Naive thymus-derived CD8-positive, alpha-beta T cell (primary cell): Measurements from ENCODE around the gene MRPS7. TPM values are rescaled to one million over a fixed set of nuclear protein-coding genes. Genes with fewer than 3 reads are reported as not detected.

Experiments
- ATAC-seq, 2 donors: fragments of 150-1000 bp; cut with Tn5 transposase in 1 of 2; sonication (Bioruptor Pico), chemical (Tn5 transposase) in 1 of 2; 1 replicate in 1 of 2; 2 replicates in 1 of 2; pipeline ENCODE4 v1.10.0; 2021; ENCODE audit warnings: mild to moderate bottlenecking in 2 of 2, moderate library complexity in 2 of 2
- POLR2A ChIA-PET: fragments of 350-600 bp; sonication (Branson Sonifier 250); formaldehyde crosslinking; loops from one replicate; lab custom pipeline; 2021; ENCODE audit warnings: antibody characterized with exemption; lab: Charles Lee
- DNase-seq, 10 donors: peaks; one replicate each; pipeline versions ENCODE4 v3.0.0 to v3.0.0-alpha.2; 2020 to 2022
- H3K27ac Mint-ChIP-seq, 10 donors: one replicate each; pipeline ENCODE4 v1.8.0; 2020 to 2022; ENCODE audit warnings: mild to moderate bottlenecking in 10 of 10, mixed read lengths in 10 of 10, moderate library complexity in 4 of 10, inconsistent platforms in 1 of 10
- H3K27me3 Mint-ChIP-seq, 5 donors: one replicate each; pipeline ENCODE4 v1.8.0; 2021 to 2022; ENCODE audit warnings: mixed read lengths in 5 of 5
- H3K36me3 Mint-ChIP-seq, 3 donors: one replicate each; pipeline ENCODE4 v1.8.0; 2020 to 2022; ENCODE audit warnings: mixed read lengths in 3 of 3, mild to moderate bottlenecking in 2 of 3, inconsistent platforms in 1 of 3
- H3K4me1 Mint-ChIP-seq, 4 donors: one replicate each; pipeline ENCODE4 v1.8.0; 2021 to 2022; ENCODE audit warnings: mixed read lengths in 4 of 4
- H3K4me3 Mint-ChIP-seq, 10 donors: one replicate each; pipeline ENCODE4 v1.8.0; 2020 to 2022; ENCODE audit warnings: mild to moderate bottlenecking in 10 of 10, mixed read lengths in 10 of 10, moderate library complexity in 6 of 10, inconsistent platforms in 1 of 10
- H3K9me3 Mint-ChIP-seq, 9 donors: one replicate each; pipeline ENCODE4 v1.8.0; 2020 to 2022; ENCODE audit warnings: mixed read lengths in 9 of 9, mild to moderate bottlenecking in 3 of 9, inconsistent platforms in 1 of 9, moderate library complexity in 1 of 9
- polyA plus RNA-seq, 3 donors: library from polyadenylated mRNA; unstranded; fragments of 300-500 nt; fragmentation: Illumina TruSeq; gene quantifications; one replicate each; pipeline ENCODE4 v1.2.3, GENCODE V29; 2021
- total RNA-seq, 8 experiments: library from RNA in 2 of 8; stranded (reverse) in 2 of 8; gene quantifications; one replicate each; pipeline ENCODE4 v1.2.3 and lab custom pipeline; 2021 to 2026

Gene MRPS7
- total RNA-seq (10 to 100 TPM; 40.5 to 41.1 TPM), polyA plus RNA-seq (100 to 1,000 TPM; 113 to 132 (median 122) TPM), total RNA-seq (lab: John Stamatoyannopoulos, UW) (36.7 to 157 (median 45.4) reads per million in 6 experiments)

DNA sequence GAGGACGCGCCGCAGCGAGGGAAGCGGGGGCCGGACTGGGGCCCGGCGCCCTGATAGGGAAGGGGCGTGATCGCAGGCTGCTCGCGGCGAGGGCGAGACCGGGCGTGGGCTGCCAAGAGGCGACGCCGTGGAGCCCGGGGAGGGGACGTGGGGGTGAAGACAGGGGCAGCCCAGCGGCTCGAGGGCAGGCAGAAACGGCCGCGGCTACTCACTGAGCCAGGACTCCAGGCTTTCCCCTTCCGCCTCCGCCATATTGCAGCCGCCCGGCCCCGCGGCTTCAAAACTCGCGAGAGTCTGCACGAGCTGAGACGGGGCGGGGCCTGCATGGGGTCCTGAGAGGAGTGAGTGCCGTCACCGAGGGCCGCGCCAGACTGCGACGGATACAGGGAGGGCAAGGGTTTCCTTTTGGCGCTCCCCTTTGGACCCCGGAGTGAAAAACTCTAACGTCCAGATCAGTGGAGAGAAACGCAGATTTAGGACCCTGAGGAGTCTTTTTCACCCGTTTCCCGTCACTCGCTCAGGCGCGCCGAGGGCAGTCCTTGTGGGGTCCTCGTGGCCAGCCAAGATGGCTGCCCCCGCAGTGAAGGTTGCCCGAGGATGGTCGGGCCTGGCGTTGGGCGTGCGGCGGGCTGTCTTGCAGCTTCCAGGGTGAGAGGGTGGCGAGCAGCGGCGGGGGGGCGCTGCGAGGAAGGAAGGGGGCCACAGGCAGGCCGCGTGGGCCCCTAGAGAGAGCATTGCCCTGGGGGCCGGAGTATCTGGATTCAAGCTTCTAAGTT lies at the start of gene MRPS7, which contains the start of gene GGA3:
Gene MRPS7 (plus strand): TSS at position 544 of the 776 bp plus-strand sequence. CDS start 22 bp downstream, at position 566.
Gene GGA3 (minus strand): TSS at position 271 of the 776 bp plus-strand sequence. CDS start 19 bp downstream, at position 252.
- Mint-ChIP-seq H3K9me3 (no peaks in the 10 kb centered on the region), H3K4me1 (peaks cover 29 to 65% (median 60%) of the 10 kb centered on the region in 4 donors), H3K4me3 (peak within 1 kb of the TSS; percentile 91 to 99 (median 97)), H3K27me3 (no peaks in the 10 kb centered on the region), H3K36me3 (peaks cover 0 to 47% (median 4%) of the 10 kb centered on the region in 3 donors), H3K27ac (peak within 1 kb of the TSS; percentile 100)
- POLR2A ChIA-PET = interaction anchor here (0.6 to 5.8 kb wide), 29 partner anchors 10 to 968 kb away, joined by 3 to 128 read pairs (median 3); partner anchors contain the start of genes GRB2, JPT1, MIF4GD and MRPL58
- ATAC-seq (peak; percentile 91 to 94), DNase-seq (peak; percentile 91 to 100 (median 95))

DNA sequence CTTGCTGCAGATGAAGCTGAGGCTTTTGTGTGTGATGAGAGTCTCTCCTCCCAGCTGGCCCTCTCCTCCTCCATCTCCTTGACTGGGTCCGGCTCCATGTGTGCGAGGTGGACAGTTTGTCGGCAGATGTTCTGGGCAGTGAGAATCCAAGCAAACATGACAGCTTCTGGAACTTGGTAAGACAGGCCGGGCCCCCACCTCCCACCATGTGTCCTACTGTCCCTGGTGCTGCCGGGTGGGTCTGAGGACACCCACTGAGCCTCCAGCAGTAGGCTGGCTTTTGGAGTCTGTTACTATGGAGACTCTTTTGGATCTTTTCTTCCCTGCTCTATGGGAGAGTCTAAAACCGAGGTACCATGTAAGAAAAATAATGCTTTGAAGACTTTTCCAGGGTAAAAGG lies 43.5 kb upstream of the MRPS7 start:
- Mint-ChIP-seq H3K36me3 (peaks cover 6 to 83% (median 24%) of the 10 kb centered on the region in 3 donors), H3K27ac (peak overlapping the region in 1 of 10 donors; percentile 72), H3K9me3 (no peaks in the 10 kb centered on the region), H3K27me3 (no peaks in the 10 kb centered on the region), H3K4me3 (no peak overlapping the region), H3K4me1 (peaks cover 0 to 8% (median 6%) of the 10 kb centered on the region in 4 donors)
- DNase-seq = no peak
- ATAC-seq = no peak
- POLR2A ChIA-PET = interaction anchor here (0.6 kb wide), 1 partner anchor 45 kb away, joined by 3 read pairs; no protein-coding TSS in a partner anchor

DNA sequence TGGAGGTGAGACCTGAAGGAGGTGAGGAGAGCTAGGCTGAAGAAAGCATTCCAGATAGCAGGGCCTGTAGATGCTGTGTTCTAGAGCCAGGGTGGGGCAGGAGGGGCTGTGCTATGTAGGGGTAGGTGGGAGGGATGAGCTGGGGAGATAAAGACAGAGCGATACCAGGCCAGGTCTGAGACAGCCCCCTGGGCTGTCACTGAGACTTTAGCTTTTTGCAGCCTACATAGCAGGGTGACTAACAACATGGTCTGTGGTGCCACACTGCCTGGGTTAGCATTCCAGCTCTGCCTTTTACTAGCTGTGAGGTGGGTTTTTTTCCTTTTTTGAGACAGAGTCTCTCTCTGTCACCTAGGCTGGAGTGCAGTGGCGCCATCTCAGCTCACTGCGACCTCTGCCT lies 41.9 kb upstream of the MRPS7 start:
- Mint-ChIP-seq H3K4me3 (no peak overlapping the region), H3K27ac (peak overlapping the region in 4 of 10 donors; percentile 15 to 60 (median 44)), H3K27me3 (no peaks in the 10 kb centered on the region), H3K36me3 (peaks cover 6 to 77% (median 23%) of the 10 kb centered on the region in 3 donors), H3K4me1 (peaks cover 0 to 8% (median 6%) of the 10 kb centered on the region in 4 donors), H3K9me3 (no peaks in the 10 kb centered on the region)
- POLR2A ChIA-PET = interaction anchor here (0.8 to 1.3 kb wide), 2 partner anchors 12 to 69 kb away, joined by 3 read pairs; partner anchors contain the start of gene SLC25A19
- ATAC-seq (no peak), DNase-seq (no peak)

DNA sequence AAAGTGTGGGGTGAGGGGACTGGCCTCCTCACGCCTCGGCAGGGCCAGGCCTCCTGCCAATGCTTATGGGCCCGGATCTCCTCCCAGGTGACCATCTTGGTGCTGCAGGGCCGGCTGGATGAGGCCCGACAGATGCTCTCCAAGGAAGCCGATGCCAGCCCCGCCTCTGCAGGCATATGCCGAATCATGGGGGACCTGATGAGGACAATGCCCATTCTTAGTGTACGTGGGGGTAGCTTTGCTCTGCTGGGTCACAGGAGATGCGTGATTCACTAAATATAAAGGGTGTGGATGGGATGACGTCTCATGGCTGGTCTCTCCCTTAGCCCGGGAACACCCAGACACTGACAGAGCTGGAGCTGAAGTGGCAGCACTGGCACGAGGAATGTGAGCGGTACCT lies 36.7 kb upstream of the MRPS7 start:
- Mint-ChIP-seq H3K4me3 (no peak overlapping the region), H3K4me1 (peaks cover 0 to 6% (median 4%) of the 10 kb centered on the region in 4 donors), H3K9me3 (no peaks in the 10 kb centered on the region), H3K27me3 (no peaks in the 10 kb centered on the region), H3K27ac (peak overlapping the region in 2 of 10 donors; percentile 16 to 70), H3K36me3 (peaks cover 0 to 75% (median 8%) of the 10 kb centered on the region in 3 donors)
- no peak for ATAC-seq
- POLR2A ChIA-PET = no interaction called here
- DNase-seq = no peak

DNA sequence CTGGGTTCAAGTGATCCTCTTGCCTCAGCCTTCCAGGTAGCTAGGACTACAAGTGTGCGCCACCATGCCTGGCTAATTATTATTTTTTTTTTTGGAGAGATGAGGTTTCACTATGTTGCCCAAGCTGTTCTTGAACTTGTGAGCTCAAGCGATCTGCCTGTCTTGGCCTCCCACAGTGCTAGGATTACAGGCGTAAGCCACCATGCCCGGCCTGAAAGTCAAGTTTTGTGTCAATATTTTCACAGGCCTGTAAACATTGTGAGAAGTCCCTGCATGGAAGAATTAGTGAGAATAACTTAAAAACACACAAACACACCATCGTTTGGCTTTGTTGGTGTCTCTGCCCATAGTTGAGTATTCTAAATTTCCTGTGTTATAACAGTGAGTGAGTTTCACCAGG lies 34.0 kb upstream of the MRPS7 start:
- DNase-seq (no peak), ATAC-seq (no peak)
- POLR2A ChIA-PET = no interaction called here
- peaks cover 0 to 3% (median 0%) of the 10 kb centered on the region in 4 donors for H3K4me1 Mint-ChIP-seq
- H3K4me3 Mint-ChIP-seq = no peak overlapping the region
- peak overlapping the region in 1 of 10 donors; percentile 43 for H3K27ac Mint-ChIP-seq
- no peaks in the 10 kb centered on the region for H3K9me3 Mint-ChIP-seq
- H3K36me3 Mint-ChIP-seq = peaks cover 0 to 81% (median 5%) of the 10 kb centered on the region in 3 donors
- H3K27me3 Mint-ChIP-seq = no peaks in the 10 kb centered on the region

DNA sequence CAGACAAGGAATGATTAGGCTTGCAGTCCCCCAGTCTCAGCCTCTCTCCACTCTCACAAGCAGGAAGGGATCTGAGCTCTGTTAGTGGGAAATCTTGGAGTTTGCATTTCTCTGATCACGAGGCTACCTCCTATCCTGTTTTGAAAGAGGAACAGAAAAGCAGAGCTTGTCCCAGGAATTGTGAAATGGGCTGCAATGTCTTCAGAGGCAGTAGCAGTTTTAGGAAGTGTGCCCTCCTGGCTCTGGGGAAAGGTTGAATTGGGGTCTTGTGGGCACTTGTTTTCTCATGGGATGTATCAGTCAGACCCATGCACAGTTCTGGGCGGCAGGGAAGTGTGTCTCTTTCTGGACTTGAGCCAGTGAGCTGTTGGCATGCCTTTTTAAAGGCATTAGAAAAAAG lies 33.4 kb upstream of the MRPS7 start:
- H3K9me3 Mint-ChIP-seq = no peaks in the 10 kb centered on the region
- peak overlapping the region in 2 of 10 donors; percentile 36 to 66 for H3K27ac Mint-ChIP-seq
- H3K36me3 Mint-ChIP-seq = peaks cover 0 to 84% (median 5%) of the 10 kb centered on the region in 3 donors
- H3K4me1 Mint-ChIP-seq = peaks cover 0 to 3% (median 0%) of the 10 kb centered on the region in 4 donors
- POLR2A ChIA-PET = no interaction called here
- H3K4me3 Mint-ChIP-seq = no peak overlapping the region
- DNase-seq (no peak), ATAC-seq (no peak)
- no peaks in the 10 kb centered on the region for H3K27me3 Mint-ChIP-seq

DNA sequence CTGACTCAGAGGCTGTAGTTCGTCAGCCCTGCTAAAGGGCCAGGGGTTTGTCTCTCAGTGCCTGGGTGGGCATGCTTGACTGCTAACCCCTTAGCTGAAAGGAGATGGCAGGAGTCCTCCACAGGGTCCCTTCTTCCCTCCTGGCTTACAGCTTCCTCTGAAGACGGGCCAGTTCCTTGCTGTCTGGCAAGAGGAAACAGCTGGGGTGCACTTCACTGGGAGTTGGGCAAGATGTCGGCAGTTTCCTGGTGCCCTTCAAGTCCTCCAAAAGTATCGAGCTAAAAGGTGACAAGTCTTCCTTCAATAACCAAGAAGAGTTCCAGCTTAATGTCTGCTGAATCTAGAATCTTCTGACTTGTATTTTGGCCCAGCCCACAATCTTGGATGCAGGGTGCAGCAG lies 32.8 kb upstream of the MRPS7 start:
- Mint-ChIP-seq H3K9me3 (no peaks in the 10 kb centered on the region), H3K4me3 (no peak overlapping the region), H3K27ac (peak overlapping the region in 1 of 10 donors; percentile 36), H3K27me3 (no peaks in the 10 kb centered on the region), H3K36me3 (peaks cover 0 to 84% (median 5%) of the 10 kb centered on the region in 3 donors), H3K4me1 (peaks cover 0 to 3% (median 0%) of the 10 kb centered on the region in 4 donors)
- POLR2A ChIA-PET = no interaction called here
- ATAC-seq = no peak
- DNase-seq = no peak

DNA sequence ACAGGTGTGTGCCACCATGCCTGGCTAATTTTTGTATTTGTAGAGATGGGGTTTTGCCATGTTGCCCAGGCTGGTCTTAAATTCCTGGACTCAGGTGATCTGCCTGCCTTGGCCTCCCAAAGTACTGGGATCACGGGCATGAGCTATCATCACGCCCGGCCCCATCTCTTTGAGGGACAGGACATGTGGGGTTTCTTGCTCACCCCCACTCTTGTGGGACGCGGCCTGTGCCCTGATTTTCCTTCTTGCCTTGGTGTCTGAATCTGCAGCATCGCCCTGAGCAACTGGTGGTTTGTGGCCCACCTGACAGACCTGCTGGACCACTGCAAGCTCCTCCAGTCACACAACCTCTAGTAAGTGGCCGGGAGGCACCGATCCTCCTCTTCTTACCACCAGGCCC lies 30.6 kb upstream of the MRPS7 start:
- no peaks in the 10 kb centered on the region for H3K27me3 Mint-ChIP-seq
- H3K4me1 Mint-ChIP-seq = peaks cover 0 to 1% (median 0%) of the 10 kb centered on the region in 4 donors
- peak overlapping the region in 3 of 10 donors; percentile 18 to 40 (median 31) for H3K27ac Mint-ChIP-seq
- no peak overlapping the region for H3K4me3 Mint-ChIP-seq
- peaks cover 0 to 84% (median 3%) of the 10 kb centered on the region in 3 donors for H3K36me3 Mint-ChIP-seq
- ATAC-seq (no peak), DNase-seq (no peak)
- POLR2A ChIA-PET = no interaction called here
- no peaks in the 10 kb centered on the region for H3K9me3 Mint-ChIP-seq

DNA sequence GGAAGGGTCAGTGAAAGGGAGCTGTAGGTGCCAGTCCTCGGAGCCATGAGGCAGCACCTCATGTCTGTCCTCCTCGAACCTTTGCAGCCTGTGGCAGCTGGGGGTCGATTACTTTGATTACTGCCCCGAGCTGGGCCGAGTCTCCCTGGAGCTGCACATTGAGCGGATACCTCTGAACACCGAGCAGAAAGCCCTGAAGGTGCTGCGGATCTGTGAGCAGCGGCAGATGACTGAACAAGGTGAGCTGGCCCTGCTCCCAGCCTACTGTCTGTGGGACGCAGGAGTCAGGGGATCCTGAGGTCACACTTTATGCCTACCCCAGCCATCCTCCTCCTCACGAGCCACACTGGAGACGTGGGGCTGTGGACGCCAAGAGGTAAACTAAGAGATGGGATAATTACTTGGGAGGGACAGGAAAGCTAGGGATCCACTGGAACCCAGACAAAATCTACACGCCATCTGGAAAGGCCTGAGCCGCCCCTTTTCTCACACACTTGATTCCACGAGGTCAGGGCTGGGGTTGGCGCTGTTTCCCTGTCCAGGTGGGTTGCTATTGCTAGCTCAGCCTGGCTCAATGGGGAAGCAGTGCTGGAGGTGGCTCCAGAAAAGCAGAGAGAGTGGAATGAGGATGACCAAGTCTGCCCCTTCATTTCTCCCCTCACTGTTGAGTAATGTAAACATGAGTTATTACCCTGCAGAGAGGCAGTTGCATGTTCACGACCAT lies 29.8 kb upstream of the MRPS7 start:
- Mint-ChIP-seq H3K4me3 (no peak overlapping the region), H3K27me3 (no peaks in the 10 kb centered on the region), H3K4me1 (peaks cover 0 to 1% (median 0%) of the 10 kb centered on the region in 4 donors), H3K27ac (peak overlapping the region in 3 of 10 donors; percentile 11 to 40 (median 25)), H3K36me3 (peaks cover 0 to 84% (median 3%) of the 10 kb centered on the region in 3 donors), H3K9me3 (no peaks in the 10 kb centered on the region)
- ATAC-seq = no peak
- DNase-seq = no peak
- POLR2A ChIA-PET = no interaction called here

DNA sequence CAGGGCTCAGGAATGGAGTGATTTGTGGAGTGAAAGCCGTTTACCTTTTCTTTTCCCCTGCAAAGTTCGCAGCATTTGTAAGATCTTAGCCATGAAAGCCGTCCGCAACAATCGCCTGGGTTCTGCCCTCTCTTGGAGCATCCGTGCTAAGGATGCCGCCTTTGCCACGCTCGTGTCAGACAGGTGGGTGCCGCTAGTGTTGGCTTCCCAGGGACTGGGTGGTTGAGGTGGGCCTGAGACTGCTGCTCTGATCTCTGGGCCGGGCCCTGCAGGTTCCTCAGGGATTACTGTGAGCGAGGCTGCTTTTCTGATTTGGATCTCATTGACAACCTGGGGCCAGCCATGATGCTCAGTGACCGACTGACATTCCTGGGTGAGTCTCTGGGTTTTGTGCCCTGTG lies 28.9 kb upstream of the MRPS7 start:
- no peak for DNase-seq
- no peak for ATAC-seq
- H3K4me3 Mint-ChIP-seq = no peak overlapping the region
- peaks cover 0 to 81% (median 3%) of the 10 kb centered on the region in 3 donors for H3K36me3 Mint-ChIP-seq
- POLR2A ChIA-PET = no interaction called here
- H3K27me3 Mint-ChIP-seq = no peaks in the 10 kb centered on the region
- H3K27ac Mint-ChIP-seq = peak overlapping the region in 3 of 10 donors; percentile 18 to 40 (median 21)
- peaks cover 0 to 1% (median 0%) of the 10 kb centered on the region in 4 donors for H3K4me1 Mint-ChIP-seq
- H3K9me3 Mint-ChIP-seq = no peaks in the 10 kb centered on the region

DNA sequence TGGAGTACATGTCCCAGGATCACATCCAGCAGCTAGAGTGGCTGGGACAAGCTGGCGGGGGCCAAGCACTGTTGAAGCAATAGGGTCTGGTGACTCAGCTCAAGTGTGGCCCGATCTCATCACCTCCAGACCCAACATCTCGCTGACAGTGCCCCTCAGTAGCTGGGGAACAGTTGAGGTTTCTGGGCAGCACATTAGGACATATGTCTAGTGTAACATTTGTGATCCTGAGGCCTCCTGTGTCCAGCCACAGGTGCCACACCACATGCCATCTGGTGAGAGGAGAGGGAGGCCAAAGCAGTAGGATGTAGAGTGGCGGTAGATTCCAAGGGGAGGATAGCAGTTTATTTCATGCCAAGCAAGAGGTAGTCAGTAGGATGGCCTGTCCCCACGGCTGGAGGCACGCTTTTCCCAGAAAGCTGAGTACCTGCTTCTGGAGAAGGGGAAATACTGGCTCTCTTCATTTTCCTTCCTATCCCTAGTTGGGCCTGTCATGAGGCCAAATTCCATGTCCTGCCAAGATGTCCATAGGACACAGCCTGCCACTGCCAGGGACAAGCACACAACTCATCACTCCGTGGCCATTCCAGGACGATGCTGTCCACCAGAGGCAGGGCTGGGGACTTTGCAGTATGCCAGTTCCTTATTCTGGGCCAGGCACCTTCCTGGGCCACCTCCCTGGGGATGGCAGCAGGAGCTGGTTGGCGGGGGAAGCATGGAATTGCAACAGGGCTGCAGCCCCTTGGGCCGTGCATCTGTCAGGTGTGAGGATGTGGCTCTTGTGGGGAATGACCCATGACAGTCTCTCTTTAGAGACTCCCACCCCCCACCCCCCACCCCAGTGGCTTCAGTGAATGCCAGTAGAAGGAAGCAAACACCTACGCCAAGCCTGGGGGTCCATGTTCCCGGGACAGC lies 24.3 kb upstream of the MRPS7 start:
- ATAC-seq (no peak), DNase-seq (no peak)
- POLR2A ChIA-PET = interaction anchor here (0.6 kb wide), 1 partner anchor 14 kb away, joined by 3 read pairs; no protein-coding TSS in a partner anchor
- H3K4me1 Mint-ChIP-seq = peaks cover 3 to 15% (median 13%) of the 10 kb centered on the region in 4 donors
- peak overlapping the region in 5 of 10 donors; percentile 14 to 43 (median 29) for H3K27ac Mint-ChIP-seq
- H3K4me3 Mint-ChIP-seq = no peak overlapping the region
- peaks cover 0 to 72% (median 3%) of the 10 kb centered on the region in 3 donors for H3K36me3 Mint-ChIP-seq
- H3K9me3 Mint-ChIP-seq = no peaks in the 10 kb centered on the region
- no peaks in the 10 kb centered on the region for H3K27me3 Mint-ChIP-seq
